HepG2 (cell line): ENCODE results near the gene SMYD5. TPM values are rescaled to one million over a fixed set of nuclear protein-coding genes. Genes with fewer than 3 reads are reported as not detected.

Experiments
- AKNA ChIP-seq: sonication (generic); formaldehyde crosslinking; IDR thresholded peaks from 2 replicates; pipeline ENCODE4 v1.4.0; 2020; ENCODE audit warnings: missing genetic modification reagents, borderline replicate concordance
- ARNTL ChIP-seq: sonication (generic); formaldehyde crosslinking; IDR thresholded peaks from 2 replicates; pipeline ENCODE4 v1.4.0; 2020; ENCODE audit warnings: mild to moderate bottlenecking, missing genetic modification reagents
- HNRNPLL ChIP-seq: fragments of 200-400 bp; formaldehyde crosslinking; IDR thresholded peaks from 2 replicates; pipeline ENCODE4 v1.6.1; 2017; ENCODE audit warnings: mild to moderate bottlenecking, low read depth, low read length; ENCODE audit not compliant: poor library complexity, severe bottlenecking
- MTA3 ChIP-seq: sonication (generic); formaldehyde crosslinking; IDR thresholded peaks from 2 replicates; pipeline ENCODE4 v1.4.0; 2020; ENCODE audit warnings: missing genetic modification reagents
- ONECUT2 ChIP-seq: sonication (generic); formaldehyde crosslinking; IDR thresholded peaks from 2 replicates; pipeline ENCODE4 v1.4.0; 2020; ENCODE audit warnings: missing genetic modification reagents
- RARG ChIP-seq: sonication (generic); formaldehyde crosslinking; IDR thresholded peaks from 2 replicates; pipeline ENCODE4 v1.4.0; 2020; ENCODE audit warnings: low read depth, mild to moderate bottlenecking, missing genetic modification reagents
- RERE ChIP-seq: IDR thresholded peaks from 2 replicates; pipeline ENCODE4 v1.6.1; 2016; ENCODE audit warnings: low read depth, missing genetic modification reagents, missing compliant biosample characterization
- REST ChIP-seq, 2 experiments: IDR thresholded peaks; 2 replicates each; pipeline ENCODE4 v1.6.1; 2011 to 2012; ENCODE audit warnings: low read length in 2 of 2, borderline replicate concordance in 1 of 2, low read depth in 1 of 2, mild to moderate bottlenecking in 1 of 2, moderate library complexity in 1 of 2
- SMC3 ChIP-seq: IDR thresholded peaks from 2 replicates; pipeline ENCODE4 v1.6.1; 2011; ENCODE audit warnings: low read length, improper control_type of control experiment
- ZMYM4 ChIP-seq: sonication (generic); formaldehyde crosslinking; IDR thresholded peaks from 2 replicates; pipeline ENCODE4 v1.8.1; 2023; ENCODE audit warnings: mild to moderate bottlenecking, missing genetic modification reagents
- ZNF337 ChIP-seq: sonication (generic); formaldehyde crosslinking; IDR thresholded peaks from 2 replicates; pipeline ENCODE4 v1.5.1; 2020; ENCODE audit warnings: missing genetic modification reagents, low read depth, mild to moderate bottlenecking, borderline replicate concordance
- ZNF44 ChIP-seq: sonication (generic); formaldehyde crosslinking; IDR thresholded peaks from 2 replicates; pipeline ENCODE4 v1.5.1; 2020; ENCODE audit warnings: mild to moderate bottlenecking, missing genetic modification reagents
- ZNF597 ChIP-seq: sonication (generic); formaldehyde crosslinking; IDR thresholded peaks from 2 replicates; pipeline ENCODE4 v1.5.0; 2020; ENCODE audit warnings: missing genetic modification reagents
- ZNF614 ChIP-seq: IDR thresholded peaks from 2 replicates; pipeline ENCODE4 v1.6.1; 2018; ENCODE audit warnings: missing biosample characterization, missing genetic modification reagents, inconsistent platforms, borderline replicate concordance
- ZNF616 ChIP-seq: sonication (generic); formaldehyde crosslinking; IDR thresholded peaks from 2 replicates; pipeline ENCODE4 v1.5.0; 2020; ENCODE audit warnings: low read depth, mild to moderate bottlenecking, missing genetic modification reagents
- polyA plus RNA-seq, 8 experiments: library from polyadenylated mRNA; depleted of rRNA in 3 of 8; stranded (reverse) in 7 of 8; unstranded in 1 of 8; fragments of >200 nt; fragmentation: Illumina TruSeq in 4 of 8; extraction: Trizol in 4 of 8; gene quantifications; 2 replicates each; pipeline versions ENCODE4 v1.2.1 to v1.2.3, GENCODE V29; 2011 to 2016; ENCODE audit warnings: low read depth in 4 of 8, missing spikeins in 1 of 8, mixed read lengths in 1 of 8; ENCODE audit not compliant: insufficient read depth in 1 of 8
- total RNA-seq, 5 experiments: library from RNA; depleted of rRNA; stranded (reverse); fragments of >200 nt; fragmentation: Illumina TruSeq; extraction: Trizol; gene quantifications; 2 replicates each; pipeline ENCODE4 v1.2.3, GENCODE V29; 2016; ENCODE audit warnings: low read depth in 1 of 5

Gene SMYD5
- total and polyA plus RNA-seq, 2 of the 13 experiments (the other 11 are each of a cell fraction or from before 2014, with no cell fraction given), result 55.8 to 70.4 TPM

- TF ChIP-seq AKNA (CRISPR knock-in tag) (no peak), ZNF614 (no peak), REST (IDR thresholded peaks at IDR 0.05; ENCODE audit: borderline replicate concordance in 1 of 2, low read depth in 1 of 2, low read length in 2 of 2) (no peak), RARG (CRISPR knock-in tag) (no peak), ONECUT2 (CRISPR knock-in tag) (no peak), ZNF616 (CRISPR knock-in tag) (no peak), MTA3 (CRISPR knock-in tag) (no peak), SMC3 (no peak), HNRNPLL (no peak), ZMYM4 (no peak), ZNF597 (no peak), ZNF44 (CRISPR knock-in tag) (no peak), ZNF337 (CRISPR knock-in tag) (no peak), ARNTL (CRISPR knock-in tag) (no peak), RERE (CRISPR knock-in tag) (no peak)
These were observed 54.4 kb downstream of the SMYD5 start (continued) for GRCh38 chr2:73268366-73268829.
